Mammary epithelial cell (primary cell): Measurements from ENCODE around the gene PARVA.

ENCODE experiments used
- EZH2 ChIP-seq: IDR thresholded peaks from 2 replicates; pipeline ENCODE4 v1.6.1; 2012; ENCODE audit warnings: low read length, inconsistent platforms, borderline replicate concordance
- TF ChIP-seq, protein P1 (sequence below), 2 donors: IDR thresholded peaks in 1 of 2; conservative IDR thresholded peaks in 1 of 2; 2 replicates each; pipeline ENCODE4 v1.5.1; 2011 to 2012; ENCODE audit warnings: inconsistent platforms in 2 of 2, low read length in 2 of 2, mild to moderate bottlenecking in 2 of 2, control low read depth in 1 of 2, low read depth in 1 of 2; ENCODE audit not compliant: insufficient read depth in 1 of 2; ENCODE audit errors: extremely low read depth in 1 of 2

GRCh38 chr11:12446863-12447262 is 69.5 kb downstream of the PARVA start:
- TF ChIP-seq, protein P1, sequence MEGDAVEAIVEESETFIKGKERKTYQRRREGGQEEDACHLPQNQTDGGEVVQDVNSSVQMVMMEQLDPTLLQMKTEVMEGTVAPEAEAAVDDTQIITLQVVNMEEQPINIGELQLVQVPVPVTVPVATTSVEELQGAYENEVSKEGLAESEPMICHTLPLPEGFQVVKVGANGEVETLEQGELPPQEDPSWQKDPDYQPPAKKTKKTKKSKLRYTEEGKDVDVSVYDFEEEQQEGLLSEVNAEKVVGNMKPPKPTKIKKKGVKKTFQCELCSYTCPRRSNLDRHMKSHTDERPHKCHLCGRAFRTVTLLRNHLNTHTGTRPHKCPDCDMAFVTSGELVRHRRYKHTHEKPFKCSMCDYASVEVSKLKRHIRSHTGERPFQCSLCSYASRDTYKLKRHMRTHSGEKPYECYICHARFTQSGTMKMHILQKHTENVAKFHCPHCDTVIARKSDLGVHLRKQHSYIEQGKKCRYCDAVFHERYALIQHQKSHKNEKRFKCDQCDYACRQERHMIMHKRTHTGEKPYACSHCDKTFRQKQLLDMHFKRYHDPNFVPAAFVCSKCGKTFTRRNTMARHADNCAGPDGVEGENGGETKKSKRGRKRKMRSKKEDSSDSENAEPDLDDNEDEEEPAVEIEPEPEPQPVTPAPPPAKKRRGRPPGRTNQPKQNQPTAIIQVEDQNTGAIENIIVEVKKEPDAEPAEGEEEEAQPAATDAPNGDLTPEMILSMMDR (conservative IDR thresholded peaks at IDR 0.05 in 1 of 2, IDR thresholded peaks at IDR 0.05 in 1 of 2; ENCODE audit: extremely low read depth in 1 of 2, insufficient read depth in 1 of 2, low read depth in 1 of 2, low read length in 2 of 2) = no peak
- no peak for TF ChIP-seq EZH2
